NB4 (cell line): Measurements from ENCODE around the gene FAM162A.

Source experiments
- CTCF ChIP-seq: IDR thresholded peaks from one replicate; pipeline ENCODE4 v1.5.1; 2012; ENCODE audit warnings: low read depth, low read length
- POLR2A ChIP-seq: IDR thresholded peaks from 2 replicates; pipeline ENCODE4 v1.6.1; 2011; ENCODE audit warnings: mild to moderate bottlenecking; ENCODE audit not compliant: insufficient read length; ENCODE audit errors: extremely low read depth

- TF ChIP-seq CTCF: no peak
- no peak for TF ChIP-seq POLR2A
These were observed 41.2 kb upstream of the FAM162A start for GRCh38 chr3:122342803-122343202.
